ENCODE measurements around the gene RNU1-4. TPM values are rescaled to one million over a fixed set of nuclear protein-coding genes. Genes with fewer than 3 reads are reported as not detected.
A peak's percentile ranks its signal among the peaks of the same experiment; 100 is the strongest.
"Not testable (repeated sequence)": the region's sequence is repeated elsewhere in the genome, so short reads cannot be mapped to it uniquely, and the experiment has no call there.

RNU1-4 gene
- total and polyA plus RNA-seq, 4 experiments from 2014 or later = 3,010 to 3,866 TPM; not detected in 2

DNA sequence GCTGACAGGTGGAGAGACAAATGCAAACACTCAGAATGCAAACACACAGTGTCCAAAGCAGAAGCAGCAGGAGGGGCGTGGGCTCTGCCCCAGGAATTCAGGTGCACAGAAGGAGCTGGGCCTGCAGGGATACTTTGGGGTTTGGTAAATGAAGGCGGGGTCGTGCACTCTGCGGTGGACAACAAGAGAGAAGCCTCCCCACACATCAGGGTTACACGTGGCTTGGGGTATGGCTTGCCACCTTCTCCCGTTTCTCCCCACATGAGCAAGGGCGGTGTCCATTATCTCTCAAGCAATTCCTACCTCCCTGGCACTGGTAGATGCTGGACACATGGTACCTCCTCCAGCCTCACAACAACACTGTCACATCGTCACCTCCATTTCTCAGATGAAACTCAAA, 35.0 kb downstream of the RNU1-4 start:
- POLR2A ChIA-PET (ENCODE audit: partially characterized antibody); H3K36me3 Mint-ChIP-seq; H3K4me1 ChIP-seq (ENCODE audit: insufficient read depth, low read length); intact Hi-C loops (cut with micrococcal nuclease); H3K4me3 Mint-ChIP-seq; H3K27ac ChIP-seq (ENCODE audit: low read depth, low read length); H3K9me3 Mint-ChIP-seq; H3K4me3 ChIP-seq (ENCODE audit: low read length in 2 of 2); H3K4me1 Mint-ChIP-seq; H3K27me3 ChIP-seq (ENCODE audit: insufficient read depth, low read length); H3K27ac Mint-ChIP-seq; CTCF ChIA-PET (ENCODE audit: partially characterized antibody); H3K36me3 ChIP-seq (ENCODE audit: insufficient read depth, low read length); H3K9me3 ChIP-seq (ENCODE audit: control insufficient read depth in 1 of 2, low read length in 2 of 2): not testable (repeated sequence)
- H3K27me3 Mint-ChIP-seq = peaks cover 16 to 23% of the 10 kb centered on the region in 2 donors
- DNase-seq = peak in 1 of 5 donors; percentile 22

DNA sequence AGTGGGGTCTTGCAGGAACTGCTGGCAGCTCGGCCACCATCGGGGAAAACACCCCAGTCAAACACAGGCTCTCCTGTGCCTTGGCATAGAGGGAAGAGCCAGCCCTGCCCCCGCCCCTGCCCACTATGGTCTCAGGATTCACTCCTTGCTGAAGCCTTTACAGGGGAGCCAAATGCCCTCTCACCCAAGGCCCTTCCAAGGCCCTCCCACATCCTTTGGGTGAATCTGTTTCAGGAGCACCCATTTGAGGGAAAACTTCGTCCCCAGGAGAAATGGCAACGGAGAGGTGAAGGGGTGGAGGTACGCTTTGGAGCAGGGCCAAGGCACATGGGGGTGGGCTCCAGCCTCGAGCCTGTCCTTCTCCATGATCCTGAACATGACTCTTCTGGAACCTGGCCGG, 35.9 kb downstream of the RNU1-4 start:
- H3K4me3 Mint-ChIP-seq; H3K4me3 ChIP-seq (ENCODE audit: low read length in 2 of 2); CTCF ChIA-PET (ENCODE audit: partially characterized antibody): not testable (repeated sequence)

DNA sequence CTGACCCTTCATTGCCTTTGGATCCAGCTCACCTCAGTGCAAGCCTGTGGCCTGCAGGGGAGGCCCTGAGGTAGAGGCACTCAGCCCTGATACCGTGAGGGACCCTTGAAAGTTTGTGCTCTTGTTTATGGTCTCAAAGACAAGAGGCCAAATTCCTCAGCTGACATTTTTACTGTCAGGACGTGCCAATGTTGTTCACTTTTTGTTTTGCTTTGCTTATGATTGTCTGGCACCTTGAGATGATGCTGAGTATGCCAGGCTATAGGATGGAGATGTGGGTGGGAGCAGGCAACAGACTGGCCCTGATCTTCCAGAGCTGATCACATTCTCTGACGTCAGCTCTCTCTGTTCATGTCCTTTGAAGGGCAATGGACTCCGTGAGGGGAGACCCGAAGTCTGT, 36.5 kb downstream of the RNU1-4 start:
- H3K4me1 Mint-ChIP-seq; H3K27me3 ChIP-seq (ENCODE audit: insufficient read depth, low read length); CTCF ChIA-PET (ENCODE audit: partially characterized antibody); H3K27ac ChIP-seq (ENCODE audit: low read depth, low read length); DNase-seq; H3K4me3 Mint-ChIP-seq; H3K36me3 ChIP-seq (ENCODE audit: insufficient read depth, low read length); H3K36me3 Mint-ChIP-seq; intact Hi-C loops (cut with micrococcal nuclease); H3K9me3 Mint-ChIP-seq; H3K27ac Mint-ChIP-seq; H3K4me1 ChIP-seq (ENCODE audit: insufficient read depth, low read length); H3K4me3 ChIP-seq (ENCODE audit: low read length in 2 of 2); POLR2A ChIA-PET (ENCODE audit: partially characterized antibody); H3K9me3 ChIP-seq (ENCODE audit: control insufficient read depth in 1 of 2, low read length in 2 of 2): not testable (repeated sequence)
- peaks cover 15 to 23% of the 10 kb centered on the region in 2 donors for H3K27me3 Mint-ChIP-seq

More for the DNA sequence above, 35.9 kb downstream of the RNU1-4 start:
- H3K27me3 Mint-ChIP-seq = peaks cover 15 to 25% of the 10 kb centered on the region in 2 donors
- DNase-seq; H3K9me3 ChIP-seq (ENCODE audit: control insufficient read depth in 1 of 2, low read length in 2 of 2); H3K4me1 Mint-ChIP-seq; H3K9me3 Mint-ChIP-seq; H3K27ac Mint-ChIP-seq; intact Hi-C loops (cut with micrococcal nuclease); POLR2A ChIA-PET (ENCODE audit: partially characterized antibody); H3K27ac ChIP-seq (ENCODE audit: low read depth, low read length); H3K27me3 ChIP-seq (ENCODE audit: insufficient read depth, low read length); H3K36me3 Mint-ChIP-seq; H3K4me1 ChIP-seq (ENCODE audit: insufficient read depth, low read length); H3K36me3 ChIP-seq (ENCODE audit: insufficient read depth, low read length): not testable (repeated sequence)

GRCh38 chr1:16777821-16778220, 37.5 kb downstream of the RNU1-4 start:
- H3K27me3 ChIP-seq (ENCODE audit: insufficient read depth, low read length); H3K36me3 Mint-ChIP-seq; DNase-seq; H3K4me3 Mint-ChIP-seq; H3K4me3 ChIP-seq (ENCODE audit: low read length in 2 of 2); H3K9me3 ChIP-seq (ENCODE audit: control insufficient read depth in 1 of 2, low read length in 2 of 2); intact Hi-C loops (cut with micrococcal nuclease); H3K27ac Mint-ChIP-seq; CTCF ChIA-PET (ENCODE audit: partially characterized antibody); POLR2A ChIA-PET (ENCODE audit: partially characterized antibody); H3K36me3 ChIP-seq (ENCODE audit: insufficient read depth, low read length); H3K4me1 Mint-ChIP-seq; H3K4me1 ChIP-seq (ENCODE audit: insufficient read depth, low read length); H3K9me3 Mint-ChIP-seq; H3K27ac ChIP-seq (ENCODE audit: low read depth, low read length): not testable (repeated sequence)
- H3K27me3 Mint-ChIP-seq = peaks cover 15 to 21% of the 10 kb centered on the region in 2 donors

GRCh38 chr1:16779525-16779924, 39.2 kb downstream of the RNU1-4 start:
- intact Hi-C loops (cut with micrococcal nuclease); H3K4me3 ChIP-seq (ENCODE audit: low read length in 2 of 2); POLR2A ChIA-PET (ENCODE audit: partially characterized antibody); H3K36me3 Mint-ChIP-seq; H3K4me1 Mint-ChIP-seq; H3K9me3 Mint-ChIP-seq; H3K36me3 ChIP-seq (ENCODE audit: insufficient read depth, low read length); H3K4me3 Mint-ChIP-seq; H3K27ac ChIP-seq (ENCODE audit: low read depth, low read length); DNase-seq; H3K27ac Mint-ChIP-seq; H3K4me1 ChIP-seq (ENCODE audit: insufficient read depth, low read length); CTCF ChIA-PET (ENCODE audit: partially characterized antibody); H3K9me3 ChIP-seq (ENCODE audit: control insufficient read depth in 1 of 2, low read length in 2 of 2); H3K27me3 ChIP-seq (ENCODE audit: insufficient read depth, low read length): not testable (repeated sequence)
- H3K27me3 Mint-ChIP-seq = peaks cover 11 to 19% of the 10 kb centered on the region in 2 donors

DNA sequence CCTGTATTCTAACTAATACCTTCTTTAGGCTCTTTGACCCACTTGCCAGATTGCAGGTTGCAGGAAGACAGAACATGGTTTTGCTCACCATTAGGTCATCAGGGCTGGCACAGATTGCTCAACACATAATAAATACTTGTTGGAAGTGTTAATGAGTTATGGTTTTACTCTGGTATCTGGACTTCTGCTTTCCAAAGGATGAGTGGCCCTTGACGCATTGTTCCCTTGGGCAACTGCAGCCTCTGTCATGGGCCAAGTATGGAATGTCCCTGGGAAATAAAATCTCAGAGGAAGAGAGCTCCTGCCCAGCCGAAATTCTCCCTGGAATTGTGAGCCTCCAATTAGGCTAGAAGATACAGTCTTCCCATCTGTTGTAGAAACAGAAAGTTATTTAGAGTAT, 40.7 kb downstream of the RNU1-4 start:
- H3K36me3 ChIP-seq (ENCODE audit: insufficient read depth, low read length) = not testable (repeated sequence)

DNA sequence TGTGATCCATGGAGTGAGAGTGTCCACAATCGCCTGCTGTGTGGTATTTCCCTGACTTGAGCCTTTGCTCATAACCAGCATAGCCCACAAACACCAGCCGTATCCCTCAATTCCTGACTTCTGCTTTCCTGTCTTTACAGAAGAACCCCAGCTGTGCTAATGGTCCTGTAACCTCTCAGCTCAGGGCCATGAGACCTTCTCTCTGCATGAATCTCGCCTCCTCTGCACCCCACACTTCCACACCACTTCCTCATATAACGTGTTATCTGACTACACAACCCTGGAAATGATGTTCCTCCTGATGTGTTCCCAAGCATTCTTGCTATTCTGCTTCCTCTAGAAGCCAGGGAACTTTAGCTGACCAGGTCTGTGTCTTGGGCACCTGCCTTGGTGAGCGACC, 41.3 kb downstream of the RNU1-4 start:
- H3K9me3 ChIP-seq (ENCODE audit: control insufficient read depth in 1 of 2, low read length in 2 of 2); H3K4me1 Mint-ChIP-seq; H3K27me3 ChIP-seq (ENCODE audit: insufficient read depth, low read length); intact Hi-C loops (cut with micrococcal nuclease); H3K27ac Mint-ChIP-seq; H3K4me3 ChIP-seq (ENCODE audit: low read length in 2 of 2); H3K9me3 Mint-ChIP-seq; DNase-seq; CTCF ChIA-PET (ENCODE audit: partially characterized antibody); H3K27ac ChIP-seq (ENCODE audit: low read depth, low read length); H3K4me1 ChIP-seq (ENCODE audit: insufficient read depth, low read length); H3K4me3 Mint-ChIP-seq; H3K36me3 Mint-ChIP-seq; H3K36me3 ChIP-seq (ENCODE audit: insufficient read depth, low read length); POLR2A ChIA-PET (ENCODE audit: partially characterized antibody): not testable (repeated sequence)
- H3K27me3 Mint-ChIP-seq = peaks cover 11 to 22% of the 10 kb centered on the region in 2 donors

More for the DNA sequence above, 40.7 kb downstream of the RNU1-4 start:
- POLR2A ChIA-PET (ENCODE audit: partially characterized antibody); H3K4me3 Mint-ChIP-seq; H3K27ac ChIP-seq (ENCODE audit: low read depth, low read length); H3K9me3 ChIP-seq (ENCODE audit: control insufficient read depth in 1 of 2, low read length in 2 of 2); H3K27ac Mint-ChIP-seq; H3K27me3 ChIP-seq (ENCODE audit: insufficient read depth, low read length); DNase-seq; H3K4me1 ChIP-seq (ENCODE audit: insufficient read depth, low read length); intact Hi-C loops (cut with micrococcal nuclease); CTCF ChIA-PET (ENCODE audit: partially characterized antibody); H3K4me3 ChIP-seq (ENCODE audit: low read length in 2 of 2); H3K9me3 Mint-ChIP-seq; H3K4me1 Mint-ChIP-seq; H3K36me3 Mint-ChIP-seq: not testable (repeated sequence)
- peaks cover 11 to 19% of the 10 kb centered on the region in 2 donors for H3K27me3 Mint-ChIP-seq

DNA sequence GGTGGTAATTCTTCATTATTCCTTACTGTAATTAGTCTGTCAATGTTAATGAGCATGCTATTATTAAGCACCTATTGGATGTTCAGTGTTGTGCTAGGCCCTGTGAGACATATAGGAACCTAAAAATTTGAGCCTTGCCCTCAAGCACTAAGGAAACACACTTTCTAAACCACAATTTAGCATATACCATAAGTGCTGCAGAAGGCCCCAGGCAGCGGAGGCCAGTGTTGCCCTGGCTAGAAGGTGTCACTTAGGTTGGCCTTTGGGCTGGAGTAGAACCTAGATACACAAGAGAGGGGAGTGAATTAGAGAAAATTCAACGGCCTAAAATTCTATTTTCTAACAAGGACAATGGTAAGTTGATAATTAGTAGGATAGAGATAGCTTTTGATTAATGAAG, 44.6 kb downstream of the RNU1-4 start:
- DNase-seq; intact Hi-C loops (cut with micrococcal nuclease); H3K27me3 ChIP-seq (ENCODE audit: insufficient read depth, low read length); H3K4me3 Mint-ChIP-seq; H3K4me3 ChIP-seq (ENCODE audit: low read length in 2 of 2); H3K27ac ChIP-seq (ENCODE audit: low read depth, low read length); POLR2A ChIA-PET (ENCODE audit: partially characterized antibody); H3K36me3 ChIP-seq (ENCODE audit: insufficient read depth, low read length); H3K4me1 ChIP-seq (ENCODE audit: insufficient read depth, low read length); H3K27ac Mint-ChIP-seq; H3K9me3 Mint-ChIP-seq; H3K36me3 Mint-ChIP-seq; H3K9me3 ChIP-seq (ENCODE audit: control insufficient read depth in 1 of 2, low read length in 2 of 2); H3K4me1 Mint-ChIP-seq; CTCF ChIA-PET (ENCODE audit: partially characterized antibody): not testable (repeated sequence)
- peaks cover 3 to 12% of the 10 kb centered on the region in 2 donors for H3K27me3 Mint-ChIP-seq
